Measurements from ENCODE around the gene NFIA. TPM values are rescaled to one million over a fixed set of nuclear protein-coding genes. Genes with fewer than 3 reads are reported as not detected.

Gene NFIA
- total and polyA plus RNA-seq, 10 of the 15 experiments (the other 5 are each of a cell fraction or from before 2014, with no cell fraction given): 0.10 to 0.16 TPM; not detected in 8

DNA sequence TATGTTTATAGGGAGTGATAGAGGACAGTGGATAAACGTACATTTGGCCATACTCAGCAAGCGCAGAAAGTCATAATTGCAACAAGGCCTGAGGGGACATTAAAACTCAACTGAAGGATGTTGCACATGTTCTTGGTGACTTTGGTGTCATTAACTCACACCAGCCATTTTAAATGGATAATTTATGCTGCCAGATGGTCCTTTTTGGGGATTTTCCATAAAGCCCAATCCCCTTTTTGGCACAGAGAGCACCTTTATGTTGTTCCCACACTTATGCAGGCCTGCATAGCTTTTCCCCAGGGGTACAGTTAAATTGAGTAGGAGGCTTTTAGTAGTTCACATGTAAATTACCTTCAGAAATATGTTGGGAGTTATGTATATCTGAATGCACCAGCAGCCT lies 279.6 kb downstream of the NFIA start:
- no TSS peak for BruUV-seq (replicated peaks)
- no peaks in the 10 kb centered on the region for H3K4me1 ChIP-seq (ENCODE audit: control insufficient read depth, insufficient read depth, low read length)
- no peak overlapping the region for H2AFZ ChIP-seq (ENCODE audit: control insufficient read depth, low read depth, low read length)
- TF ChIP-seq ZBTB11 (CRISPR knock-in tag; IDR thresholded peaks at IDR 0.05) (no peak), NFYA (IDR thresholded peaks at IDR 0.05; ENCODE audit: borderline replicate concordance, low read depth, low read length) (no peak), YBX1 (IDR thresholded peaks at IDR 0.05) (no peak), RBBP5 (conservative IDR thresholded peaks at IDR 0.05) (no peak), NRF1 (conservative IDR thresholded peaks at IDR 0.05; ENCODE audit: low read depth, low read length) (no peak), YY1 (IDR thresholded peaks at IDR 0.05; ENCODE audit: low read depth, low read length) (no peak), NR2C2 (IDR thresholded peaks at IDR 0.05; ENCODE audit: borderline replicate concordance, control insufficient read depth, insufficient read length, low read depth) (no peak), HDGF (IDR thresholded peaks at IDR 0.05) (no peak), BRCA1 (IDR thresholded peaks at IDR 0.05; ENCODE audit: low read depth, low read length) (no peak), MYC (IDR thresholded peaks at IDR 0.05; ENCODE audit: insufficient read depth, insufficient read length, insufficient replicate concordance, low read length, severe bottlenecking) (no peak), SMAD1 (IDR thresholded peaks at IDR 0.05; ENCODE audit: low read depth, partially characterized antibody) (no peak), SMC3 (IDR thresholded peaks at IDR 0.05; ENCODE audit: borderline replicate concordance, low read length) (no peak)
- TF ChIP-seq, protein P1, sequence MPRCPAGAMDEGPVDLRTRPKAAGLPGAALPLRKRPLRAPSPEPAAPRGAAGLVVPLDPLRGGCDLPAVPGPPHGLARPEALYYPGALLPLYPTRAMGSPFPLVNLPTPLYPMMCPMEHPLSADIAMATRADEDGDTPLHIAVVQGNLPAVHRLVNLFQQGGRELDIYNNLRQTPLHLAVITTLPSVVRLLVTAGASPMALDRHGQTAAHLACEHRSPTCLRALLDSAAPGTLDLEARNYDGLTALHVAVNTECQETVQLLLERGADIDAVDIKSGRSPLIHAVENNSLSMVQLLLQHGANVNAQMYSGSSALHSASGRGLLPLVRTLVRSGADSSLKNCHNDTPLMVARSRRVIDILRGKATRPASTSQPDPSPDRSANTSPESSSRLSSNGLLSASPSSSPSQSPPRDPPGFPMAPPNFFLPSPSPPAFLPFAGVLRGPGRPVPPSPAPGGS (IDR thresholded peaks at IDR 0.05; ENCODE audit: borderline replicate concordance, insufficient read depth, low read depth, low read length, poor library complexity, severe bottlenecking): no peak
- TF ChIP-seq, protein P2, sequence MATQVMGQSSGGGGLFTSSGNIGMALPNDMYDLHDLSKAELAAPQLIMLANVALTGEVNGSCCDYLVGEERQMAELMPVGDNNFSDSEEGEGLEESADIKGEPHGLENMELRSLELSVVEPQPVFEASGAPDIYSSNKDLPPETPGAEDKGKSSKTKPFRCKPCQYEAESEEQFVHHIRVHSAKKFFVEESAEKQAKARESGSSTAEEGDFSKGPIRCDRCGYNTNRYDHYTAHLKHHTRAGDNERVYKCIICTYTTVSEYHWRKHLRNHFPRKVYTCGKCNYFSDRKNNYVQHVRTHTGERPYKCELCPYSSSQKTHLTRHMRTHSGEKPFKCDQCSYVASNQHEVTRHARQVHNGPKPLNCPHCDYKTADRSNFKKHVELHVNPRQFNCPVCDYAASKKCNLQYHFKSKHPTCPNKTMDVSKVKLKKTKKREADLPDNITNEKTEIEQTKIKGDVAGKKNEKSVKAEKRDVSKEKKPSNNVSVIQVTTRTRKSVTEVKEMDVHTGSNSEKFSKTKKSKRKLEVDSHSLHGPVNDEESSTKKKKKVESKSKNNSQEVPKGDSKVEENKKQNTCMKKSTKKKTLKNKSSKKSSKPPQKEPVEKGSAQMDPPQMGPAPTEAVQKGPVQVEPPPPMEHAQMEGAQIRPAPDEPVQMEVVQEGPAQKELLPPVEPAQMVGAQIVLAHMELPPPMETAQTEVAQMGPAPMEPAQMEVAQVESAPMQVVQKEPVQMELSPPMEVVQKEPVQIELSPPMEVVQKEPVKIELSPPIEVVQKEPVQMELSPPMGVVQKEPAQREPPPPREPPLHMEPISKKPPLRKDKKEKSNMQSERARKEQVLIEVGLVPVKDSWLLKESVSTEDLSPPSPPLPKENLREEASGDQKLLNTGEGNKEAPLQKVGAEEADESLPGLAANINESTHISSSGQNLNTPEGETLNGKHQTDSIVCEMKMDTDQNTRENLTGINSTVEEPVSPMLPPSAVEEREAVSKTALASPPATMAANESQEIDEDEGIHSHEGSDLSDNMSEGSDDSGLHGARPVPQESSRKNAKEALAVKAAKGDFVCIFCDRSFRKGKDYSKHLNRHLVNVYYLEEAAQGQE (IDR thresholded peaks at IDR 0.05; ENCODE audit: low read depth, low read length): no peak

More for the DNA sequence above, 279.6 kb downstream of the NFIA start:
- DNase-seq (ENCODE audit: low read depth, low spot score) (no peak), FAIRE-seq (no peak), ATAC-seq (no peak)
- ChIA-PET CTCF (no interaction called here), POLR2A (no interaction called here), RAD21 (ENCODE audit: unreplicated experiment) (no interaction called here), SMC1A (ENCODE audit: uncharacterized antibody, unreplicated experiment) (no interaction called here)
- in situ Hi-C loops (cut with MboI): no loop called here
- Histone ChIP-seq H3K4me2 (ENCODE audit: control insufficient read depth, insufficient read depth) (no peak overlapping the region), H3K4me3 (no peak overlapping the region), H3K79me2 (ENCODE audit: control insufficient read depth, insufficient read depth, low read length) (no peaks in the 10 kb centered on the region), H3K36me3 (ENCODE audit: control insufficient read depth in 2 of 2, insufficient read depth in 2 of 2, low read length in 1 of 2) (no peaks in the 10 kb centered on the region), H3K9me3 (replicated peaks; ENCODE audit: control insufficient read depth, insufficient read depth, low read length) (no peaks in the 10 kb centered on the region), H4K20me1 (ENCODE audit: control insufficient read depth, insufficient read depth) (no peaks in the 10 kb centered on the region), H3K27me3 (replicated peaks in 1 of 2; ENCODE audit: control insufficient read depth in 2 of 2, insufficient read depth in 2 of 2, low read length in 1 of 2) (no peaks in the 10 kb centered on the region; a peak in 2 of 4 replicates), H3K27ac (ENCODE audit: control insufficient read depth, insufficient read depth) (no peak overlapping the region), H3K9ac (ENCODE audit: control insufficient read depth, insufficient read depth, low read length) (no peak overlapping the region)
- intact Hi-C loops (cut with micrococcal nuclease; ENCODE audit: unreplicated experiment): no loop called here
- 43% methylated on average over 2 of the region's 2 CpGs for WGBS (ENCODE audit: insufficient coverage, insufficient replicate concordance, low lambda C conversion rate, missing lambda C conversion rate)

Measured in GM12878 (cell line).